Jurkat, Clone E6-1 (cell line): ENCODE results near the gene LLPH.

ENCODE experiments used
- DNase-seq: peaks from one replicate; pipeline ENCODE4 v3.0.0-alpha.2; 2011; ENCODE audit warnings: low read depth, low spot score
- H3K4me3 ChIP-seq: 2 replicates; pipeline ENCODE4 v1.5.1; 2011; ENCODE audit warnings: mild to moderate bottlenecking, low read length, control low read depth, moderate library complexity

The LLPH gene

GRCh38 chr12:66144791-66145754, 14.5 kb upstream of the LLPH start:
- peak; percentile 76 for DNase-seq
- no peak overlapping the region; the same call in 1 of the 2 replicates for H3K4me3 ChIP-seq

- no peak for DNase-seq
- no peak overlapping the region for H3K4me3 ChIP-seq
Measured at GRCh38 chr12:66143868-66144267, 13.3 kb upstream of the LLPH start.

GRCh38 chr12:66142826-66143225, 12.3 kb upstream of the LLPH start:
- H3K4me3 ChIP-seq = no peak overlapping the region
- no peak for DNase-seq

DNA sequence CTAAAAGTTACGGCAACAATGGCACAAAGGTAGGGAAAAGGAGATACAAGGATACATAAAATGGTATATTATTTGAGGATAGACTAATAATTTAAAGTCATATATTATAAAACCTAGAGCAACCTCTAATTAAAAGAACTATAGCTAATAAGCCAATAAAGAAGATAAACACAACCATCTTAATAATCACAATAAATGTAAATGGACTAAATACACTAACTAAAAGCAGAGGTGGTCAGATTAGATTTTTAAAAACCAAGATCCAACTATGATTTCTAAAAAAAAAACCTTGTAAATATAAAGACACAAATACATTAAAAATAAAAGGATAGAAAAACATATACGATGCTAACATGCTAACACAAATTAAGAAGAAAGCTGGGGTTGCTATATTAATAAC, 10.7 kb upstream of the LLPH start:
- H3K4me3 ChIP-seq = no peak overlapping the region
- no peak for DNase-seq

DNA sequence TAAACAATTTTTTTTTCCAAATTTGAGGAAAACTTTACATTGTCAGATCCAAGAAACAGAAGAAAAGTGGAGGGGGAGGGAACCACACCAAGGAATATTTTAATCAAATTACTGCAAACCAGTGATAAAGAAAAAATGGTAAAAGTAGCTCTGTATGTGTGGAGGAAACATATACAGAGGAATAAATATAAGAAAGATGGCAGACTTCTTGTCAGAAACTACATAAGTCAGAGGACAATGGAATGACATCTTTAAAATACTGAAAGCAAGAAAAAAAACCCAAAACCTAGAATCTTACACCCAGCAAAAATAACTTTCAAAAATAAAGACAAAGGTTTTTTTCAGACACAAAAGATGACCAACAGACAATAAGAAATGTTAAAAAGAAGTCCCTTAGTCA, 10.2 kb upstream of the LLPH start:
- no peak for DNase-seq
- no peak overlapping the region for H3K4me3 ChIP-seq

- DNase-seq = no peak
- no peak overlapping the region for H3K4me3 ChIP-seq
Measured at GRCh38 chr12:66139328-66139727, 8.8 kb upstream of the LLPH start.

GRCh38 chr12:66137937-66138336, 7.4 kb upstream of the LLPH start:
- no peak overlapping the region for H3K4me3 ChIP-seq
- DNase-seq = no peak

DNA sequence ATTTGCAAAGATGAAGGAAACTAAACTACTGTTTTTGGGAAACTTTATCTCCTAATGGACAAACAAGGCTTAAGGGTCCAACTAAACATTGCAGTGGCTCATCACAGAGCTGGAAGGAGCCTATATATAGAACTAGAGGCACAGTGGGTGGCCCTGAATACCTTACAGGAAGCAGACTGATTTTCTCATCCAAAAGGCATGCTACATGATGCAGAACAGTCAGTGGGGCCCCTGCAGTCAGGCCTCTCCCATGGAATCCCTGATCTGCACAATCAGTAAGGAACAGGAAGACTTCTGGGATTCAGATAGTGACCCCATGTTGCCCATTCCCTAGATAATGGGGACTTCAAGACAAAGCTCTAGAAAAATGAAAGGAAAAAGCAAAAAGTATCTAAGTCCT, 1.9 kb upstream of the LLPH start:
- no peak for DNase-seq
- H3K4me3 ChIP-seq = no peak overlapping the region

GRCh38 chr12:66131067-66131688, 628 bp upstream of the LLPH start:
- no peak for DNase-seq
- H3K4me3 ChIP-seq = peak overlapping the region; percentile 68

GRCh38 chr12:66129934-66130266, 650 bp downstream of the LLPH start:
- H3K4me3 ChIP-seq = peak overlapping the region; percentile 68
- DNase-seq = no peak

- DNase-seq = no peak
Measured at GRCh38 chr12:66127650-66128049, 2.9 kb downstream of the LLPH start.

DNA sequence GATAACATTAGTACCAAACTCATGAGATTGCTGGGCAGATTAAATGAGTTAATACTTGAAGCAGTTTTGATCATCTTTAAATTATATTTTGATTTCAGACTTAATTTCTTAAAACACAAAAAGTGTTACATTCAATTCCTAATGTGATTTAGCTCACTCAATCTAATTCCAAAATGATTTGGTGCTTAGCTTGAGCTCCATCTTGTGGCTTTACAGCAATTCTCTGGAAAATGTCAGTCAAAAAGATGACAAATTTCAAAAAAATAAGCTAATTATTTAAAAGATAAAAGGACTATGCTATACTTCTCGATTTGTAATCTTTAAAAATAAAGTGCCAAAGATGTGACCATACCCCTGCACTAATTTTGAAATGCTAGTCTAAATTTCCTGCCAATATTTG, 10.1 kb downstream of the LLPH start:
- H3K4me3 ChIP-seq = no peak overlapping the region
- no peak for DNase-seq

More at GRCh38 chr12:66127650-66128049, 2.9 kb downstream of the LLPH start:
- H3K4me3 ChIP-seq = no peak overlapping the region

DNA sequence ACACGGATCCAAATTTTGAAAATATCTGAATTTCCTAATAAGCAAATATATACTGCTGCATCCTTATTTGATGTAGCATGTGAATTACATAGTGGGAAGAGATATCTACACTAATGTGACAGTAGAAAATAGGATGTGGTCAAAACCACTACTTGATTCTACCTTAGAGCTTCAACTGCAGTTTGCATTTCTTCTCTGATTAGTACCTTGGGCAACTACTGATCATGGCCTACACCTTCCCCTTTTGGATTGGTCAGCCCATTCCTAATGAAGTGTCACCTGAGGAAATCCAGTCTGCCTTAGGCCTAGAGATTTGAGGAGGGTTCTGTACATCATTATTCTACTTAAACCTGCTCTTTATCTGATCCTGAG, 10.7 kb downstream of the LLPH start:
- DNase-seq = peak; percentile 36
- H3K4me3 ChIP-seq = no peak overlapping the region

DNA sequence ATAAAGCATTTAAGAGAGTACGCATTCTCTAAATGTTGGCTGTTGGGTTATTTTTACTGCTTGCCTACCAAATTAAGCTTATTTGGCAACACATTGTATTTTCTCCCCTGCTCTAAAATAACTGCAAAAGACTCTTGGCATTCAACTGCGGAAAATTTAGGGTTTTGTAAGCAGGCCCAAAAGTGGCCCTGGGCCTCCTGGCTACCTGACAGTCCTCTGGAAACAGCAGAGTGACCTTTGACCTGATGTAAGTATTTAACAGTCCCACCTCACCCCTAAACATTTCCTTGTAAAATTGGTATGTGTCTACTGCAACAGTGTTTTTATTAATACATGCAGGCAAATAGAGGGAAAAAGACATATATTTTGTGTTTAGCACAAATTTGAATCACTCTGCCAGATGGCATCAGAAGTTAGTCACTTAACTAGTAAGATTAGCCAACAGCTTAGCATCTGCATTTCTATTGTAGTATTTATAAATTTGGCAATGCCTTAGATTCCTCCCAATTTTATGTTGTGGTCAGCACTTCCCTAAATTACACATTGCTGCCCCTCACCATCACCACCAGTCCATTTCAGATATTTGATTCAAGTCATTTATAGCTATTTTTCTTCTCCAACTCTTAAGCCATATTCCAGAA, 11.2 kb downstream of the LLPH start:
- DNase-seq = no peak
- no peak overlapping the region for H3K4me3 ChIP-seq

DNA sequence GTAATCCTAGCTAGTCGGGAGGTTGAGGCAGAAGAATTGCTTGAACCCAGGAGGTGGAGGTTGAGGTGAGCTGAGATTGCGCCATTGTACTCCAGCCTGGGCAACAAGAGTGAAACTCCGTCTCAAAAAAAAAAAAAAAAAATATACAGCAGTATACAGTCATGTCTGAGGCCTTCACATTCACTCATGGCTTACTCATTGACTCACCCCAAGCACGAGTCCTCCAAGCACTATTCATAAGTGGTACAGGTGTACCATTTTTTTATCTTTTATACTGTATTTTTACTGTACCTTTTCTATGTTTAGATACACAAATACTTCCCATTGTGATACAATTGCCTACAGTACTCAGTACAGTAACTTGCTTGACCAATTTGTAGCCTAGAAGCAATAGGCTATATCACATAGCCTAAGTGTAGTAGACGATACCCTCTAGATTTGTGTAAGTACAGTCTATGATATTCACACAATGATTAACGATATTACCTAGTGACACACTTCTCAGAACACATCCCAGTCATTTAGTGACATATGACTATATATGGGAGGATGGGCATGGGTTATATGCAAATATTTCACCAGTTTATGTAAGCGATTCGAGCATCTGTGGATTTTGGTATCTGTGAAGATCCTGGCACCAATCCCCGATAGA, 12.2 kb downstream of the LLPH start:
- H3K4me3 ChIP-seq = no peak overlapping the region
- no peak for DNase-seq

DNA sequence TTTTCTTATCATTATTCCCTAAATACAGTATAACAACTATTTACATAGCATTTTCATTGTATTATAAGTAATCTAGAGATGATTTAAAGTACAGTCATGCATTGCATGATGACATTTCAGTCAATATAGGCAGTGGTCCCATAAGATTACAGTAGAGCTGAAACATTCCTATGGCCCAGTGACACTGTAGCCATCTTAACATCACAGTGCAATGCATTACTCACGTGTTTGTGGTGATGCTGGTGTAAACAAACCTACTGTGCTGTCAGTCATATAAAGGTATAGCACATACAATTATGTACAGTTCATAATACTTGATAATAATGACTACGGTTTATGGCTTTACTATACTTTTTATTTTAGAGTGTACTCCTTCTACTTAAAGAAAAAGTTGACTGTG, 13.3 kb downstream of the LLPH start:
- H3K4me3 ChIP-seq = no peak overlapping the region
- no peak for DNase-seq

DNA sequence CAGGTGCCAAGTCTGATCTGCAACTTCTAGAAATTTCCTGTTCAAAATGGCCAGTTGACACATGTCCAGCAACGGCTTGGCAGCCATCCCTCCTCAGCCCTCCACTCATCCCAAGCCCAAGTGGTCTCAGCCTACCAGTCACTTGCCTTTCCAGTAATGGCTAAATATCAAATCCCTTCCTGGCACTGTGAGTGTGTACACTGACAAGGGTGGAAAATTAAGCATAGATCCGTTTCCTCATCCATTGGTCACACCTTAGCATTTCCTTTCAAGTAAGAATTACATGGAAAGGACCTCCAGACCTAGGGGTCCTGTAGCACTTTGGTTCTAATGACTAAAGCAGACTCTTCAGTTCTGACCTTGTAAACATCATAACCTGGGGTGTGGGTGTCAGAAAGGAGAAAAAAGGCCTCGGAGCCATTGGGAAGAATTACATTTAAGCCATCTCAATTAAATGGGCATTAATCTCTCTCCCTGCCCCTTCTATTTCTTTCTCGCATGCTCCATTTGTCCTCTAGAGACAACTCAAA, 15.4 kb downstream of the LLPH start:
- DNase-seq = no peak
- H3K4me3 ChIP-seq = no peak overlapping the region

GRCh38 chr12:66113471-66113870, 17.1 kb downstream of the LLPH start:
- no peak for DNase-seq
- no peak overlapping the region for H3K4me3 ChIP-seq

DNA sequence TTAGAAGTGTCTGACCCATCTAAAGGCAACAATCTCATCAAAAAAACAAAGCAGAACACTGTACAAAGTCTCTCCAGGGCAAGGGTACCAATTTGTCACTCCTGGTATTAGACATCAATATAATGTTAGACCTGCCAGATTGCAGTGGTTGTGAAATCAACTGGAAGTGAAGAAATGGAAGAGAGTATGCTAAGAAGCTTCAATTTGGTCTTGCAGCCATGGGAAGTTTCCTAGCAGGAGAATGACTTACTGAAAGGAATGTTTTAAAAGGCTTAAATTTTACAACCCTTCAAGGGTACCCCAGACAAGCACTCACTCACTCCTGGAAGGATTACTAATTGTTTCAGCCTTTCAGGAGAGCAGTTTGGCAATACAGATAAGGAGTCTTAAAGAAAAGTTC, 18.9 kb downstream of the LLPH start:
- H3K4me3 ChIP-seq = no peak overlapping the region
- no peak for DNase-seq

DNA sequence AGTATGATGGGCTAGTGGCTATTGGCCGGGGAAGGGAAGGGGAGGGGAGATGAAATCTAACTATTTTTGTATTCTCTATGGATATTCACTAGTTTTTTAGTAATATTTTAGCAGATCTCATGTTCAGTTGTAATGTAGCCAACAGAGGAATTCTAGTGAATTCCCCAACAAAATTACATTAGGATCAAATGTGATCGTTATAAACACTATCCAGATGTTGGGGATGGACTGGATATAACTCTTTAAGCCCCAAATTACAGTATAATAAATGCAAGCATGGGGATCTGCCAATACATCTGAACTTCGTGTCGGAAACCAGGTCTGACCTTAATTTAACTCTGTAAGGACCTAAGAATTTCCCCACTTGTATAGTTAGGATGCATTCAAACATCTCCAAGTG, 21.5 kb downstream of the LLPH start:
- H3K4me3 ChIP-seq = no peak overlapping the region
- DNase-seq = no peak
